Activated CD8-positive, alpha-beta memory T cell treated with anti-CD3 and anti-CD28 coated beads, Interleukin-2, amount 10 ng/mL, durations not matched to agents 7 days and 5 days (primary cell): ENCODE measurements around the gene OR51B4. TPM values are rescaled to one million over a fixed set of nuclear protein-coding genes. Genes with fewer than 3 reads are reported as not detected.

ENCODE experiments used
- ATAC-seq: fragments of 150-1000 bp; cut with Tn5 transposase; one replicate; pipeline ENCODE4 v1.10.0; 2021; ENCODE audit warnings: moderate library complexity
- CTCF ChIA-PET: fragments of 350-600 bp; sonication (Branson Sonifier 250); formaldehyde crosslinking; loops from one replicate; lab custom pipeline; 2021; ENCODE audit warnings: antibody characterized with exemption; lab: Charles Lee
- DNase-seq: peaks from one replicate; pipeline ENCODE4 v3.0.0-alpha.2; 2020
- H3K27ac Mint-ChIP-seq: one replicate; pipeline ENCODE4 v1.8.0; 2021; ENCODE audit warnings: mild to moderate bottlenecking, mixed read lengths
- H3K27me3 Mint-ChIP-seq: one replicate; pipeline ENCODE4 v1.8.0; 2021; ENCODE audit warnings: mixed read lengths
- H3K36me3 Mint-ChIP-seq: one replicate; pipeline ENCODE4 v1.8.0; 2021; ENCODE audit warnings: mild to moderate bottlenecking, mixed read lengths
- H3K4me1 Mint-ChIP-seq: one replicate; pipeline ENCODE4 v1.8.0; 2021; ENCODE audit warnings: mixed read lengths
- H3K4me3 Mint-ChIP-seq: one replicate; pipeline ENCODE4 v1.8.0; 2021; ENCODE audit warnings: mild to moderate bottlenecking, moderate library complexity, mixed read lengths
- H3K9me3 Mint-ChIP-seq: one replicate; pipeline ENCODE4 v1.8.0; 2022; ENCODE audit warnings: low read depth, mixed read lengths
- total RNA-seq, 2 experiments: library from RNA; stranded (reverse); gene quantifications; one replicate each; pipeline ENCODE4 v1.2.3, GENCODE V29; 2021

OR51B4 gene
- total RNA-seq, 2 experiments from 2014 or later, result not detected

DNA sequence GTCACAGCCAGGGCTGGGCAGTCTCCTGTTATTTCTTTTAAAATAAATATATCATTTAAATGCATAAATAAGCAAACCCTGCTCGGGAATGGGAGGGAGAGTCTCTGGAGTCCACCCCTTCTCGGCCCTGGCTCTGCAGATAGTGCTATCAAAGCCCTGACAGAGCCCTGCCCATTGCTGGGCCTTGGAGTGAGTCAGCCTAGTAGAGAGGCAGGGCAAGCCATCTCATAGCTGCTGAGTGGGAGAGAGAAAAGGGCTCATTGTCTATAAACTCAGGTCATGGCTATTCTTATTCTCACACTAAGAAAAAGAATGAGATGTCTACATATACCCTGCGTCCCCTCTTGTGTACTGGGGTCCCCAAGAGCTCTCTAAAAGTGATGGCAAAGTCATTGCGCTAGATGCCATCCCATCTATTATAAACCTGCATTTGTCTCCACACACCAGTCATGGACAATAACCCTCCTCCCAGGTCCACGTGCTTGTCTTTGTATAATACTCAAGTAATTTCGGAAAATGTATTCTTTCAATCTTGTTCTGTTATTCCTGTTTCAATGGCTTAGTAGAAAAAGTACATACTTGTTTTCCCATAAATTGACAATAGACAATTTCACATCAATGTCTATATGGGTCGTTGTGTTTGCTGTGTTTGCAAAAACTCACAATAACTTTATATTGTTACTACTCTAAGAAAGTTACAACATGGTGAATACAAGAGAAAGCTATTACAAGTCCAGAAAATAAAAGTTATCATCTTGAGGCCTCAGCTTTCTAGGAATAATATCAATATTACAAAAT is 13.4 kb downstream of the OR51B4 start:
- Mint-ChIP-seq H3K27ac (no peak overlapping the region), H3K36me3 (no peaks in the 10 kb centered on the region), H3K4me3 (no peak overlapping the region), H3K27me3 (no peaks in the 10 kb centered on the region), H3K4me1 (no peaks in the 10 kb centered on the region), H3K9me3 (no peaks in the 10 kb centered on the region)
- DNase-seq, result no peak
- no peak for ATAC-seq
- CTCF ChIA-PET, result no interaction called here

GRCh38 chr11:5286901-5287300 is 14.8 kb downstream of the OR51B4 start:
- no peak for ATAC-seq
- H3K9me3 Mint-ChIP-seq, result no peaks in the 10 kb centered on the region
- no peak overlapping the region for H3K4me3 Mint-ChIP-seq

GRCh38 chr11:5286351-5286750 is 15.4 kb downstream of the OR51B4 start:
- no peak overlapping the region for H3K4me3 Mint-ChIP-seq
- no peaks in the 10 kb centered on the region for H3K27me3 Mint-ChIP-seq
- H3K27ac Mint-ChIP-seq, result no peak overlapping the region
- H3K36me3 Mint-ChIP-seq, result no peaks in the 10 kb centered on the region
- no peaks in the 10 kb centered on the region for H3K9me3 Mint-ChIP-seq
- no peak for ATAC-seq
- CTCF ChIA-PET, result no interaction called here
- DNase-seq, result no peak
- no peaks in the 10 kb centered on the region for H3K4me1 Mint-ChIP-seq

More at GRCh38 chr11:5286901-5287300, 14.8 kb downstream of the OR51B4 start:
- CTCF ChIA-PET, result no interaction called here
- H3K4me1 Mint-ChIP-seq, result no peaks in the 10 kb centered on the region
- DNase-seq, result no peak
- no peaks in the 10 kb centered on the region for H3K27me3 Mint-ChIP-seq
- no peak overlapping the region for H3K27ac Mint-ChIP-seq
- H3K36me3 Mint-ChIP-seq, result no peaks in the 10 kb centered on the region

DNA sequence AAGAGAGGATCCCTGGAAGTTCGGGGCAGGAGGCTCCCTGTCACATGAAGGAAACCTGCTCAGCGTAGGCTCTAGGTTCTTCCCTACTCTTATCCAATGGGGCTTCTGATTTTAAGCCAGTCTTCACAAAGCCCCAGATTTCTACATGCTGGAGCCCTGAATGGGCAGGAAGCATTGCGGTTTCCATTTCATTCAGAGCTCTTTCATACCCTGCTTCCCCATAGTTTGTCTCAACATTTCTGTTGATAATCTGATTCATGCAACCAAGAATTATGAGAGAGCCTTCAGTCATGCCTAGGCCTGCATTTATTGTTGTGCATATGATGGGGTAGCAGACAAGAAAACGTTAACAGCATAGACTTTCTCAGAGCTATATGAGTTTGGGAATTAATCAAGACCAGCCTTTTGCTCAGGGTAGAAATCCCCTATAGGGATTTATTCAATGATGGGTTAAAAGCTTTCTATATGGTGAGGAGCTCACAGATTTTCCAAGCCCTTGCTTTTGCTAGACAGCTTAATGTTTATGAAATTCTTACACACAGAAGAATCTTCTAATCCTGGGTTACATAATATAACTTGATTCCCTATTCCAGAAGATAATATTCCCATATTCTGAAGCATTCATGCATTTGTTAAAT is 15.9 kb downstream of the OR51B4 start:
- Mint-ChIP-seq H3K27ac (no peak overlapping the region), H3K4me1 (peaks cover under 1% of the 10 kb centered on the region), H3K27me3 (no peaks in the 10 kb centered on the region), H3K9me3 (no peaks in the 10 kb centered on the region), H3K36me3 (no peaks in the 10 kb centered on the region), H3K4me3 (no peak overlapping the region)
- CTCF ChIA-PET, result no interaction called here
- ATAC-seq, result no peak
- no peak for DNase-seq

- H3K27ac Mint-ChIP-seq, result no peak overlapping the region
Observed at GRCh38 chr11:5284637-5285036, 17.1 kb downstream of the OR51B4 start.

GRCh38 chr11:5283882-5284281 is 17.9 kb downstream of the OR51B4 start:
- no peaks in the 10 kb centered on the region for H3K9me3 Mint-ChIP-seq
- no peaks in the 10 kb centered on the region for H3K36me3 Mint-ChIP-seq

More at GRCh38 chr11:5284637-5285036, 17.1 kb downstream of the OR51B4 start:
- DNase-seq (no peak), ATAC-seq (no peak)
- peaks cover 6% of the 10 kb centered on the region for H3K4me1 Mint-ChIP-seq
- CTCF ChIA-PET, result no interaction called here
- no peak overlapping the region for H3K4me3 Mint-ChIP-seq
- H3K36me3 Mint-ChIP-seq, result no peaks in the 10 kb centered on the region
- no peaks in the 10 kb centered on the region for H3K9me3 Mint-ChIP-seq
- no peaks in the 10 kb centered on the region for H3K27me3 Mint-ChIP-seq

DNA sequence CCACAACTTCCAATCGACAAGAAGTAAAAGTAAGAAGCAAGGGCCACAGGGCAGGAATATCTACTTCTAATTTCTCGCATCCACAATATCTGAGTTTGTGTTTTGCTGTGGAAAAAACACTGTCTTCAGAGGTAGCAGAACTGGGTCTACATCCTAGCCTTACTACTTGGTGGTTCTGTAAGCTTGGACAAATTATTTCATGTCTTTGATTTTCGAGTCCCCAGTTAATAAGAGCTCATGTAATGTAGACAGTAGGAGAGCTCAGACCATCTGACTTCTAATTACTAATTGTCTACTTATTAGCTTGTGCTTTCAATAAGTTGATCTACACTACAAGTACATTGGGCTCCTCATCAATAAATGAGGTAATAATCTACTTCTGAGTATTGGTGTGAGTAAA is 18.7 kb downstream of the OR51B4 start:
- no peak for ATAC-seq
- Mint-ChIP-seq H3K4me1 (peaks cover 6% of the 10 kb centered on the region), H3K27ac (no peak overlapping the region), H3K27me3 (no peaks in the 10 kb centered on the region), H3K9me3 (no peaks in the 10 kb centered on the region), H3K36me3 (no peaks in the 10 kb centered on the region), H3K4me3 (no peak overlapping the region)
- DNase-seq, result no peak
- CTCF ChIA-PET, result no interaction called here

More at GRCh38 chr11:5283882-5284281, 17.9 kb downstream of the OR51B4 start:
- no peak for ATAC-seq
- Mint-ChIP-seq H3K27ac (no peak overlapping the region), H3K4me1 (peaks cover 6% of the 10 kb centered on the region), H3K27me3 (no peaks in the 10 kb centered on the region), H3K4me3 (no peak overlapping the region)
- CTCF ChIA-PET, result no interaction called here
- DNase-seq, result no peak

DNA sequence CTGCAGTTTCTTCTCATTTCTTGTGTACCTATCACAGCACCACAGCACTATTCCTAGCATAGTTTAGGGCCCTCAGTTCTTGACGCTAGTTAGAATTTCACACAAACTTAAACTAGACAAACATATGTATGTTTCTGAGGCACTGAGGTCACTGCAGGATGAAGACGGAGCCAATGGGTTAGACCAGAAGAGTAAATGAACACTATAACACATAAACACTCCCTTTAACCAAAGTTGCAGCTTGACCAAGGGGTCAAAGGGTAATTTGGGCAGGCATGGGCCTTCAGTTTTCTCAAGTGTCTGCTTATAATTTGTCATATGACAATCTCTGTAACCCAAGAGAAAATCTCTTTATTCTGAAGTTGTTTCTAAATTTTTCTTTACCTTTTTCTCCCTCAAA is 19.1 kb downstream of the OR51B4 start:
- peaks cover 11% of the 10 kb centered on the region for H3K4me1 Mint-ChIP-seq
- no peaks in the 10 kb centered on the region for H3K9me3 Mint-ChIP-seq
- H3K27ac Mint-ChIP-seq, result no peak overlapping the region
- no peaks in the 10 kb centered on the region for H3K36me3 Mint-ChIP-seq
- no peak overlapping the region for H3K4me3 Mint-ChIP-seq
- ATAC-seq (no peak), DNase-seq (no peak)
- no peaks in the 10 kb centered on the region for H3K27me3 Mint-ChIP-seq
- CTCF ChIA-PET, result no interaction called here

DNA sequence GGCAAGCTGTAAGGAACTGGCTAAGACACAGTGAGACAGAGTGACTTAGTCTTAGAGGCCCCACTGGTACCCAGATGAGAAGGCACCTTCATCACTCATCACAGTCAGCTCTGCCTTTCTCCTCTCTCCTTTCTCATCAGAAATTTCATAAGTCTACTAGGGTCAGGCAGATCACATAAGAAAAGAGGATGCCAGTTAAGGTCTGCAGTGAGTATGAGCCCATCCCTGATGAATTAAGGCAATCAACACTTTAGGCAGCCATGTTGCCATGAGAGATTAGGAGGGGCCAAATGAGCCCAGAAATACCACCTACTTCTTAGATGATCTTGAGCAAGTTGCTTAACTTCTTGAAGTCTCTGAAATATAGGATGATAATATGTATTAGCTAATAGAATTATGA is 20.1 kb downstream of the OR51B4 start:
- Mint-ChIP-seq H3K27ac (no peak overlapping the region), H3K4me1 (peaks cover 11% of the 10 kb centered on the region), H3K36me3 (no peaks in the 10 kb centered on the region), H3K9me3 (no peaks in the 10 kb centered on the region), H3K27me3 (no peaks in the 10 kb centered on the region), H3K4me3 (no peak overlapping the region)
- ATAC-seq, result no peak
- CTCF ChIA-PET, result no interaction called here
- DNase-seq, result no peak

GRCh38 chr11:5280582-5281102 is 21.1 kb downstream of the OR51B4 start:
- no peaks in the 10 kb centered on the region for H3K9me3 Mint-ChIP-seq
- CTCF ChIA-PET, result interaction anchor here (0.9 kb wide), 1 partner anchor 10 kb away, joined by 3 read pairs; no protein-coding TSS in a partner anchor
- ATAC-seq, result peak; percentile 91
- peaks cover 11% of the 10 kb centered on the region for H3K4me1 Mint-ChIP-seq
- no peak overlapping the region for H3K27ac Mint-ChIP-seq
- H3K36me3 Mint-ChIP-seq, result no peaks in the 10 kb centered on the region
- DNase-seq, result peak; percentile 64
- no peaks in the 10 kb centered on the region for H3K27me3 Mint-ChIP-seq
- H3K4me3 Mint-ChIP-seq, result no peak overlapping the region

GRCh38 chr11:5279471-5280090 is 22.2 kb downstream of the OR51B4 start:
- no peak overlapping the region for H3K4me3 Mint-ChIP-seq
- ATAC-seq, result no peak
- DNase-seq, result no peak
- H3K9me3 Mint-ChIP-seq, result no peaks in the 10 kb centered on the region
- no peak overlapping the region for H3K27ac Mint-ChIP-seq
- CTCF ChIA-PET, result interaction anchor here (0.9 to 1.2 kb wide), 2 partner anchors 10 to 11 kb away, joined by 3 to 4 read pairs; no protein-coding TSS in a partner anchor
- H3K36me3 Mint-ChIP-seq, result no peaks in the 10 kb centered on the region
- peaks cover 11% of the 10 kb centered on the region for H3K4me1 Mint-ChIP-seq
- H3K27me3 Mint-ChIP-seq, result no peaks in the 10 kb centered on the region

GRCh38 chr11:5277807-5278382 is 23.9 kb downstream of the OR51B4 start:
- Mint-ChIP-seq H3K4me3 (no peak overlapping the region), H3K4me1 (peaks cover 11% of the 10 kb centered on the region), H3K27ac (no peak overlapping the region), H3K36me3 (no peaks in the 10 kb centered on the region), H3K27me3 (no peaks in the 10 kb centered on the region), H3K9me3 (no peaks in the 10 kb centered on the region)
- CTCF ChIA-PET, result no interaction called here
- ATAC-seq, result no peak
- DNase-seq, result no peak

GRCh38 chr11:5276697-5277096 is 25.0 kb downstream of the OR51B4 start:
- CTCF ChIA-PET, result no interaction called here
- ATAC-seq, result no peak
- no peak overlapping the region for H3K4me3 Mint-ChIP-seq
- no peaks in the 10 kb centered on the region for H3K36me3 Mint-ChIP-seq
- peaks cover 11% of the 10 kb centered on the region for H3K4me1 Mint-ChIP-seq
- H3K27me3 Mint-ChIP-seq, result no peaks in the 10 kb centered on the region
- H3K9me3 Mint-ChIP-seq, result no peaks in the 10 kb centered on the region
- no peak overlapping the region for H3K27ac Mint-ChIP-seq
- no peak for DNase-seq
